Ramos (cell line): ENCODE data around the gene KRTAP5-5.
"Not testable (repeated sequence)": the region's sequence is repeated elsewhere in the genome, so short reads cannot be mapped to it uniquely, and the experiment has no call there.

Experiments
- in situ Hi-C: fragments of 300-500 bp; cut with MboI; formaldehyde crosslinking; loops from one replicate; pipeline ENCODE4 v1.14.3; 2022; ENCODE audit warnings: low sequenced_read_pairs; ENCODE audit not compliant: unreplicated experiment

KRTAP5-5 gene

GRCh38 chr11:1654388-1655167 lies 25.0 kb downstream of the KRTAP5-5 start:
- in situ Hi-C loops: no loop called here

GRCh38 chr11:1655168-1656060 lies 25.8 kb downstream of the KRTAP5-5 start:
- in situ Hi-C loops: no loop called here

- in situ Hi-C loops: no loop called here
These were observed 26.5 kb downstream of the KRTAP5-5 start for GRCh38 chr11:1656061-1656441.

- in situ Hi-C loops: no loop called here
These were observed 27.1 kb downstream of the KRTAP5-5 start for GRCh38 chr11:1656670-1657069.

- in situ Hi-C loops: no loop called here
These were observed 29.9 kb downstream of the KRTAP5-5 start for GRCh38 chr11:1659506-1659905.

GRCh38 chr11:1660111-1660867 lies 30.7 kb downstream of the KRTAP5-5 start:
- in situ Hi-C loops: no loop called here

- in situ Hi-C loops: not testable (repeated sequence)
These were observed 32.1 kb downstream of the KRTAP5-5 start for GRCh38 chr11:1661454-1662269.

- in situ Hi-C loops: not testable (repeated sequence)
These were observed 33.2 kb downstream of the KRTAP5-5 start for GRCh38 chr11:1662699-1663283.

- in situ Hi-C loops: no loop called here
These were observed 35.7 kb downstream of the KRTAP5-5 start for GRCh38 chr11:1665313-1665712.

GRCh38 chr11:1667121-1667850 lies 37.7 kb downstream of the KRTAP5-5 start:
- in situ Hi-C loops: no loop called here

- in situ Hi-C loops: no loop called here
These were observed 38.3 kb downstream of the KRTAP5-5 start for GRCh38 chr11:1667906-1668305.

GRCh38 chr11:1668911-1669473 lies 39.4 kb downstream of the KRTAP5-5 start:
- in situ Hi-C loops: no loop called here

- in situ Hi-C loops: no loop called here
These were observed 40.1 kb downstream of the KRTAP5-5 start for GRCh38 chr11:1669546-1670218.

GRCh38 chr11:1670457-1670856 lies 40.9 kb downstream of the KRTAP5-5 start:
- in situ Hi-C loops: not testable (repeated sequence)

- in situ Hi-C loops: no loop called here
These were observed 41.4 kb downstream of the KRTAP5-5 start for GRCh38 chr11:1670905-1671371.

GRCh38 chr11:1671658-1672057 lies 42.1 kb downstream of the KRTAP5-5 start:
- in situ Hi-C loops: no loop called here

GRCh38 chr11:1672613-1673350 lies 43.2 kb downstream of the KRTAP5-5 start:
- in situ Hi-C loops: no loop called here
